ENCODE measurements around the gene MUC2.

MUC2 gene

GRCh38 chr11:1036303-1036923, 38.3 kb upstream of the MUC2 start, which contains the start of gene MUC6:
MUC6 (minus strand) TSS chr11:1036718; CDS start chr11:1036655, 63 bp downstream.
- DNase-seq, result no peak
- intact Hi-C loops (cut with DNase I), result no loop called here

GRCh38 chr11:1036931-1037330, 37.7 kb upstream of the MUC2 start:
- intact Hi-C loops (cut with DNase I), result no loop called here
- no peak for DNase-seq

GRCh38 chr11:1037506-1038055, 37.1 kb upstream of the MUC2 start:
- DNase-seq, result no peak
- intact Hi-C loops (cut with DNase I), result no loop called here

- intact Hi-C loops (cut with DNase I), result no loop called here
- no peak for DNase-seq
Observed at GRCh38 chr11:1038361-1038760, 36.3 kb upstream of the MUC2 start.

GRCh38 chr11:1038921-1039320, 35.8 kb upstream of the MUC2 start:
- no peak for DNase-seq
- intact Hi-C loops (cut with DNase I), result no loop called here

GRCh38 chr11:1039481-1040427, 34.9 kb upstream of the MUC2 start:
- DNase-seq, result peak in 1 of 10 donors; percentile 64
- intact Hi-C loops (cut with DNase I), result no loop called here

- peak in 2 of 10 donors; percentile 51 to 56 for DNase-seq
- intact Hi-C loops (cut with DNase I), result no loop called here
Observed at GRCh38 chr11:1040428-1041148, 34.1 kb upstream of the MUC2 start.

- DNase-seq, result peak in 3 of 10 donors; percentile 46 to 59 (median 57)
- intact Hi-C loops (cut with DNase I), result no loop called here
Observed at GRCh38 chr11:1041149-1041467, 33.6 kb upstream of the MUC2 start.

GRCh38 chr11:1041471-1041870, 33.2 kb upstream of the MUC2 start:
- DNase-seq, result peak in 2 of 10 donors; percentile 48 to 52
- intact Hi-C loops (cut with DNase I), result no loop called here

- intact Hi-C loops (cut with DNase I), result no loop called here
- DNase-seq, result peak in 3 of 10 donors; percentile 57 to 67 (median 63)
Observed at GRCh38 chr11:1041936-1042608, 32.6 kb upstream of the MUC2 start.

GRCh38 chr11:1042626-1043562, 31.8 kb upstream of the MUC2 start:
- DNase-seq, result peak in 3 of 10 donors; percentile 52 to 79 (median 71)
- intact Hi-C loops (cut with DNase I), result no loop called here

GRCh38 chr11:1043563-1044096, 31.0 kb upstream of the MUC2 start:
- DNase-seq, result peak in 4 of 10 donors; percentile 15 to 55 (median 35)
- intact Hi-C loops (cut with DNase I), result no loop called here

- no peak for DNase-seq
- intact Hi-C loops (cut with DNase I), result no loop called here
Observed at GRCh38 chr11:1044160-1044559, 30.5 kb upstream of the MUC2 start.

GRCh38 chr11:1047595-1048156, 27.0 kb upstream of the MUC2 start:
- DNase-seq, result peak in 4 of 10 donors; percentile 6 to 57 (median 40)
- intact Hi-C loops (cut with DNase I), result no loop called here

- intact Hi-C loops (cut with DNase I), result no loop called here
- peak in 5 of 10 donors; percentile 4 to 60 (median 32) for DNase-seq
Observed at GRCh38 chr11:1048375-1049070, 26.2 kb upstream of the MUC2 start.

GRCh38 chr11:1049071-1049405, 25.6 kb upstream of the MUC2 start:
- intact Hi-C loops (cut with DNase I), result no loop called here
- DNase-seq, result peak in 3 of 10 donors; percentile 7 to 68 (median 57)

- DNase-seq, result peak in 5 of 10 donors; percentile 8 to 77 (median 55)
- intact Hi-C loops (cut with DNase I), result no loop called here
Observed at GRCh38 chr11:1049431-1049891, 25.2 kb upstream of the MUC2 start.

All from posterior cingulate gyrus (tissue), 11 donors.